ENCODE measurements around the gene TENT5C. TPM values are rescaled to one million over a fixed set of nuclear protein-coding genes. Genes with fewer than 3 reads are reported as not detected.
A peak's percentile ranks its signal among the peaks of the same experiment; 100 is the strongest.

The TENT5C gene
- total RNA-seq, 1 experiment from 2014 or later, result not detected

DNA sequence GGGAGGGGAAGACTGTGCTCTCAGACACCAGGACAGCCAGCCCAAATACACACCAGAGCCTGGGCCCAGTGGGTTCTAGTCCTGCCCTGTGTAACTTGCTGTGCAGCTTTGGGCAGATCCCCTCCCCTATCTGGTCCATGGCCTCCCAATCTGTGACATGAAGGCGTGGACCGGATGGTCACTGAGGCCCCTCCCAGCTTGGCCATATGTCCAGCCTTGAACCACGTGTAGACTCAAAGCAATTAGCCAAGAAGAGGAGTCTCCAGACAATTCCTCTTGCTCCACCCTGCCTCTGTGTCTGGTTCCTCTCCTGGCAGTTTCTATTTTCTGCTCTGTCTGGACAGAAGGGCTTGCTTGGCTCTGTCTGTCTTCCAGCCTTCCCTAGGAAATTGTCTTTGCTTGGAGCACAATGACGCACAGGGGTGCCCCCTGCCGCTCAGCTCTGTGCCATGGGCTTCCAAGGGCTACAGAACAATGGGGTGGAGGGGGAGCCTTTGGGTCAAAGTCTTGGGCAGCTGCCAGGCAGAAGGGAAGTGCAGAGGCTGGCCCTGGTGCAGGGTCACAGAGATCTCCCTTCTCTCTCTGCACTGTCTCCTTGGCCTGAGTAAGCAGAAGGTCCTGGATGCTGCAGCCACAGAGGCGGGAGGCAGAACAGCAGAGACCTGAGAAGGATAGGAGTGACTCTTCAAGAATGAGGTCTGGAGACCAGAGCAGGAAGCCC, 66.1 kb downstream of the TENT5C start:
- H3K4me3 Mint-ChIP-seq (ENCODE audit: unreplicated experiment), result no peak overlapping the region
- CTCF ChIA-PET, result no interaction called here
- H3K9me3 Mint-ChIP-seq (ENCODE audit: unreplicated experiment), result no peaks in the 10 kb centered on the region

DNA sequence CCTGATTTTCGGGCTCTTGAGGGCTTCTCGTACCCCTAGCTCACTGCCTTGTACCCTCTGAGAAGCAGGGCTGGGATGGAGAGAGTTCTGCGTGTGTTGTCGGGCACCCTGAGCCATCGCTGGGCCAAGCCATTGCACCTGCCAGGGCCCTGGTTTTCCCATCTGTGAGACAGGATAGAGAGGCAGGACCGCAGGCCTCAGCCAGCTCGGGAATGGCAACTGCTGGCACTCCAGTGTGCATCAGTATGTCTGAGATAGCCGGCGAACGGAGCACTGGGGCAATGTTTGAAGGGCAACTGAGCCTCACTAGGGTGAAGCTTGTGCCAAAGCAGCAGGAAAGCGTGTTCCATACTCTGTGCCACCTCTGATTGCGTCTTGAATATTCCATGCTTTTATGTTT, 66.9 kb downstream of the TENT5C start:
- BruUV-seq (replicated peaks), result no TSS peak
- ChIA-PET POLR2A (no interaction called here), CTCF (interaction anchor here (0.7 to 1.4 kb wide), 2 partner anchors 15 to 202 kb away, joined by 3 to 4 read pairs; no protein-coding TSS in a partner anchor)
- H3K27me3 Mint-ChIP-seq (ENCODE audit: insufficient read depth, unreplicated experiment), result peaks cover 10% of the 10 kb centered on the region
- DNase-seq (ENCODE audit: unreplicated experiment), result no peak
- intact Hi-C loops (cut with micrococcal nuclease), result loop anchor here (10.0 kb wide), 1 partner anchor 138 kb away; no protein-coding TSS in a partner anchor
- no peaks in the 10 kb centered on the region for H3K9me3 Mint-ChIP-seq (ENCODE audit: unreplicated experiment)
- H3K4me3 Mint-ChIP-seq (ENCODE audit: unreplicated experiment), result no peak overlapping the region
- TF ChIP-seq, protein P1, sequence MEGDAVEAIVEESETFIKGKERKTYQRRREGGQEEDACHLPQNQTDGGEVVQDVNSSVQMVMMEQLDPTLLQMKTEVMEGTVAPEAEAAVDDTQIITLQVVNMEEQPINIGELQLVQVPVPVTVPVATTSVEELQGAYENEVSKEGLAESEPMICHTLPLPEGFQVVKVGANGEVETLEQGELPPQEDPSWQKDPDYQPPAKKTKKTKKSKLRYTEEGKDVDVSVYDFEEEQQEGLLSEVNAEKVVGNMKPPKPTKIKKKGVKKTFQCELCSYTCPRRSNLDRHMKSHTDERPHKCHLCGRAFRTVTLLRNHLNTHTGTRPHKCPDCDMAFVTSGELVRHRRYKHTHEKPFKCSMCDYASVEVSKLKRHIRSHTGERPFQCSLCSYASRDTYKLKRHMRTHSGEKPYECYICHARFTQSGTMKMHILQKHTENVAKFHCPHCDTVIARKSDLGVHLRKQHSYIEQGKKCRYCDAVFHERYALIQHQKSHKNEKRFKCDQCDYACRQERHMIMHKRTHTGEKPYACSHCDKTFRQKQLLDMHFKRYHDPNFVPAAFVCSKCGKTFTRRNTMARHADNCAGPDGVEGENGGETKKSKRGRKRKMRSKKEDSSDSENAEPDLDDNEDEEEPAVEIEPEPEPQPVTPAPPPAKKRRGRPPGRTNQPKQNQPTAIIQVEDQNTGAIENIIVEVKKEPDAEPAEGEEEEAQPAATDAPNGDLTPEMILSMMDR (IDR thresholded peaks at IDR 0.05; ENCODE audit: unreplicated experiment), result no peak
- H3K36me3 Mint-ChIP-seq (ENCODE audit: insufficient read depth, unreplicated experiment), result no peaks in the 10 kb centered on the region
- no peak overlapping the region for H3K27ac Mint-ChIP-seq (ENCODE audit: low read depth, unreplicated experiment)
- H3K4me1 Mint-ChIP-seq (ENCODE audit: insufficient read depth, unreplicated experiment), result no peaks in the 10 kb centered on the region

More for the DNA sequence above, 66.1 kb downstream of the TENT5C start:
- no TSS peak for BruUV-seq (replicated peaks)
- POLR2A ChIA-PET, result no interaction called here
- DNase-seq (ENCODE audit: unreplicated experiment), result peak; percentile 22
- TF ChIP-seq, protein P1 (IDR thresholded peaks at IDR 0.05; ENCODE audit: unreplicated experiment), result no peak
- Mint-ChIP-seq H3K4me1 (ENCODE audit: insufficient read depth, unreplicated experiment) (no peaks in the 10 kb centered on the region), H3K27me3 (ENCODE audit: insufficient read depth, unreplicated experiment) (peaks cover 10% of the 10 kb centered on the region), H3K36me3 (ENCODE audit: insufficient read depth, unreplicated experiment) (no peaks in the 10 kb centered on the region), H3K27ac (ENCODE audit: low read depth, unreplicated experiment) (no peak overlapping the region)
- intact Hi-C loops (cut with micrococcal nuclease), result loop anchor here (10.0 kb wide), 1 partner anchor 137 kb away; no protein-coding TSS in a partner anchor

DNA sequence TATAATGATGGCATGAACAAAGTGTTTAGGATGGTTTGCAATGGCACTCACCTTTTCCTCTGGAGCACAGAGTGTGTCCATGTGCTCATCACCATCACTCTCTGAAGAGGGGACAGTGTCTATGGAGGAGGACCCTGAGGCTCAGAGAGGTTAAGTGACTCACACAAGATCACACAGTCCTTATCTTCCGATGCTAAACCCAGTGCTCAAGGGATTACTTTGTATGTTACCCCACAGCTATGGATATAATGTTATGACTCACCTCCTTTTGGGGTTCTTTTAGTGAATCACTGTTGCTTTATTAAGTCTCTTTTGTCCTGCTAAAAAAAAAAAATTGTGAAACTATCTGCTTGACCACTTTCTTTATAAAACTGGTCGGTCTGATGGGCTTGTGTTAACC, 67.6 kb downstream of the TENT5C start:
- Mint-ChIP-seq H3K9me3 (ENCODE audit: unreplicated experiment) (no peaks in the 10 kb centered on the region), H3K4me3 (ENCODE audit: unreplicated experiment) (no peak overlapping the region), H3K4me1 (ENCODE audit: insufficient read depth, unreplicated experiment) (no peaks in the 10 kb centered on the region), H3K27me3 (ENCODE audit: insufficient read depth, unreplicated experiment) (peaks cover 10% of the 10 kb centered on the region), H3K27ac (ENCODE audit: low read depth, unreplicated experiment) (no peak overlapping the region), H3K36me3 (ENCODE audit: insufficient read depth, unreplicated experiment) (no peaks in the 10 kb centered on the region)
- POLR2A ChIA-PET, result no interaction called here
- peak; percentile 59 for DNase-seq (ENCODE audit: unreplicated experiment)
- TF ChIP-seq, protein P1 (IDR thresholded peaks at IDR 0.05; ENCODE audit: unreplicated experiment), result no peak
- intact Hi-C loops (cut with micrococcal nuclease), result loop anchor here (10.0 kb wide), 1 partner anchor 139 kb away; no protein-coding TSS in a partner anchor
- no TSS peak for BruUV-seq (replicated peaks)
- CTCF ChIA-PET, result interaction anchor here (0.7 to 1.5 kb wide), 3 partner anchors 13 to 202 kb away, joined by 3 to 5 read pairs (median 4); no protein-coding TSS in a partner anchor

DNA sequence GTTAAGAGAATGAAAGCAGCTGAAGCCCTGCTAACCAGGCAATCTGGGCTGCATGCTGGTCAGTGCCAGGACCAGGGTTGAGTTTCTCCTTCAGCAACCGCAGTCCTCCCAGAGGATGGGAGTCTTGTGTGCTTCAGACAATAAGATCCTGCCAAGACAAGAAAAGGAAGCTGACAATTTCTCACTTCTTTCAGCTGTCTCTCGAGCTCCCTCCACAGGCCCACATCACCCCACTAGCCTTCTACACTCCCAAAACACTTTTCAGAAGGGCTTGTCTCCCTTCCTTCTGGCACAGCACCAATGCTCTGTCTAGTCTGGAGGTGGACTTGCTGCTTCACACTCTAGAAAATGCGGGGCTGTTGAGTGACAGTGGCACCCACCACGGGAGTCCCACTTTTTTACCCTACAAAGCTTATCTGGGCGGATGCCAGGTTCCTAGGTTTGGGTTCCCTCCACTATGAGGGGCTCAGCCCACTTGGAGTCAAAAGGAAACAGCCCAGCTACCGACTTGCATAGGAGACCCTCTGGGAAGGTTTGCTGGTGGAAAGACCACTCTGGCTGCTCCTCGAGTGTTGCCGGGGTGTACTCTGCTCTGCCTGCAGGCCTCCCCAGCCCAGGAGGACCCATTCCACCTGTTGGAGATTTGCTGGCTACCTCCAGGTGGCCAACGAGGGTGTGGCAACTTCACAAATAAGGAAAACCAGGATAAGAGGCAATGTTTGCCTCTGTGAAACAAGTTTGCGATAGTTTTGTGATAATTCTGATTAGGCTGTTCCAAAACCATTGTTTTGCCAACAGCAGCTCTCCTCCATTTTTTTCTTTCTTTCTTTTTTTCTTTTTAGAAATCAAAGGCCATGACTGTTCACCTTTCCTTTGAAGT, 68.9 kb downstream of the TENT5C start:
- BruUV-seq (replicated peaks), result no TSS peak
- no peak overlapping the region for H3K27ac Mint-ChIP-seq (ENCODE audit: low read depth, unreplicated experiment)
- intact Hi-C loops (cut with micrococcal nuclease), result loop anchor here (5.0 to 10.0 kb wide), 2 partner anchors 140 to 162 kb away; no protein-coding TSS in a partner anchor
- no peak overlapping the region for H3K4me3 Mint-ChIP-seq (ENCODE audit: unreplicated experiment)
- CTCF ChIA-PET, result interaction anchor here (0.5 to 1.5 kb wide), 8 partner anchors 12 to 171 kb away, joined by 3 to 6 read pairs (median 4); no protein-coding TSS in a partner anchor
- H3K36me3 Mint-ChIP-seq (ENCODE audit: insufficient read depth, unreplicated experiment), result no peaks in the 10 kb centered on the region
- H3K9me3 Mint-ChIP-seq (ENCODE audit: unreplicated experiment), result no peaks in the 10 kb centered on the region
- no peaks in the 10 kb centered on the region for H3K4me1 Mint-ChIP-seq (ENCODE audit: insufficient read depth, unreplicated experiment)
- TF ChIP-seq, protein P1 (IDR thresholded peaks at IDR 0.05; ENCODE audit: unreplicated experiment), result no peak
- H3K27me3 Mint-ChIP-seq (ENCODE audit: insufficient read depth, unreplicated experiment), result peaks cover 10% of the 10 kb centered on the region
- POLR2A ChIA-PET, result no interaction called here
- peak; percentile 45 for DNase-seq (ENCODE audit: unreplicated experiment)
